IPS-18c (cell line): ENCODE data around the gene MEX3D.
A peak's percentile ranks its signal among the peaks of the same experiment; 100 is the strongest.
"Not testable (repeated sequence)": the region's sequence is repeated elsewhere in the genome, so short reads cannot be mapped to it uniquely, and the experiment has no call there.

Experiments
- H3K4me3 ChIP-seq: 2 replicates; pipeline ENCODE4 v1.7.0; 2013; ENCODE audit warnings: low read depth, mild to moderate bottlenecking, low read length, moderate library complexity; ENCODE audit not compliant: insufficient read depth
- H3K9me3 ChIP-seq: one replicate; pipeline ENCODE4 v1.6.1; 2013; ENCODE audit warnings: mild to moderate bottlenecking, low read length, moderate library complexity; ENCODE audit not compliant: control insufficient read depth, insufficient read depth

Gene MEX3D

DNA sequence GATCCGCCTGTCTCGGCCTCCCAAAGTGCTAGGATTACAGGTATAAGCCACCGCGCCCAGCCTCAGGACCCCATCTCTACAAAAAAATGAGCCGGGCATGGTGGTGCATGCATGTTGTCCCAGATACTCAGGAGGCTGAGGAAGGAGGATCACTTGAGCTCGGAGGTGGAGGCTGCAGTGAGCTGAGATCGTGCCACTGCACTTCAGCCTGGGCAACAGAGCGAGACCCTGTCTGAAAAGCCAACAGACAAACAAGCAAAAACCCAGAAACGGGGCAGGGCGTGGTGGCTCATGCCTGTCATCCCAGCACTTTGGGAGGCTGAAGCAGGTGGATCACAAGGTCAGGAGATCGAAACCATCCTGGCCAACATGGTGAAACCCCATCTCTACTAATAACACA, 37.3 kb downstream of the MEX3D start:
- H3K4me3 ChIP-seq, H3K9me3 ChIP-seq: not testable (repeated sequence)

DNA sequence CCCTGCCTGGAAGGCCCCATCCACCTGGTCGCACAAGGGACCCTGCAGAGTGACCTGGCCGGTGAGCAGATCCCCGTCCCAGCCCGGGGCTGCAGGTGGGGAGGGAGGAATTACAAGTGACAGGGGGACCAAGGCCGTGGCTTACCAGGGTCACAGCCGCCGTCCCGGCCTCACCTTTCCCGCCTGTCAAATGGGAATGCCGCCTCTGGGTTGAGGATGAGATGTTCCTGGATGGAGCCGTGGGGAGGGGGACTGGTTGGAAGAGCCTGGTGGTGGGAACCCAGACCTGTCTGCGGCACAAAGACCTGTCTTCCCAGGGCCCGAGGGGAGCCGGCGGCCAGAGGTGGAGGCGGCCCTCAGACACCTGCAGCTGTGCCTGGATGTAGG, 38.7 kb downstream of the MEX3D start:
- Histone ChIP-seq H3K4me3 (no peak overlapping the region), H3K9me3 (no peaks in the 10 kb centered on the region)

DNA sequence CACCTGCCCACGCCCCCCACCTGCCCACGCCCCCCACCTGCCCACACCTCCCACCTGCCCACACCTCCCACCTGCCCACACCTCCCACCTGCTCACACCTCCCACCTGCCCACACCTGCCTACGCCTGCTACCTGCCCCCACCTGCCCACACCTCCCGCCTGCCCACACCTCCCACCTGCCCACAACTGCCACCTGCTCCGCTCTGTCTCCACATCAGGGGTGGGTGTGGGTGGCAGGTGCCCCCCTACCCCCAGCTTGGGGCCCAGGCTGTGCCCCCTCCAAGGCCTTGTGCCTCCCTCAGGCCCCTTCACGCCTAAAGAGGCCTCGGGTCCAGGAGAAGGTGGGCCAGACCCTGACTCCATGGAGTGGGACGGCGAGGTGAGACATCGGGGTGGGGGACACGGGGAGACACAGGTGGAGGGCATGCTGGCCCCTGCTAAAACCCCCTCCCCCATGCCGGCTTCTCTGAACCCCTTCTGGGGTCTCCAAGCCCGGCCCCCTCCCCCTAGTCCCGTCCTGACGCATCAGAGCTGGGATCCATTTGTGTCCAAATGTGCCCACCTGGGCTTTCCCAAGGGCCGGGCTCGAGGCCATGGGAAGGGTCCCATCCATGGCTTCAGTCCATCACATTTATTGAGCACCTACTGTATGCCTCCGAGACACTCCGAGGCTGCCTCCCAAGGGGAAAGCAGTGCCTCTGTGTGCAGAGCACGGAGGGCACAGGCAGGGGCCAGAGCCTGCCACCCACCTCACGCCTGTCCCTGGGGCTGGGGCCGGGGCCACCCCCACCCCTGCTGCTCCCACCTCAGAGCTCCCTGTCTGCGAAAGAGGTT, 39.3 kb downstream of the MEX3D start:
- Histone ChIP-seq H3K9me3 (no peaks in the 10 kb centered on the region), H3K4me3 (no peak overlapping the region)

DNA sequence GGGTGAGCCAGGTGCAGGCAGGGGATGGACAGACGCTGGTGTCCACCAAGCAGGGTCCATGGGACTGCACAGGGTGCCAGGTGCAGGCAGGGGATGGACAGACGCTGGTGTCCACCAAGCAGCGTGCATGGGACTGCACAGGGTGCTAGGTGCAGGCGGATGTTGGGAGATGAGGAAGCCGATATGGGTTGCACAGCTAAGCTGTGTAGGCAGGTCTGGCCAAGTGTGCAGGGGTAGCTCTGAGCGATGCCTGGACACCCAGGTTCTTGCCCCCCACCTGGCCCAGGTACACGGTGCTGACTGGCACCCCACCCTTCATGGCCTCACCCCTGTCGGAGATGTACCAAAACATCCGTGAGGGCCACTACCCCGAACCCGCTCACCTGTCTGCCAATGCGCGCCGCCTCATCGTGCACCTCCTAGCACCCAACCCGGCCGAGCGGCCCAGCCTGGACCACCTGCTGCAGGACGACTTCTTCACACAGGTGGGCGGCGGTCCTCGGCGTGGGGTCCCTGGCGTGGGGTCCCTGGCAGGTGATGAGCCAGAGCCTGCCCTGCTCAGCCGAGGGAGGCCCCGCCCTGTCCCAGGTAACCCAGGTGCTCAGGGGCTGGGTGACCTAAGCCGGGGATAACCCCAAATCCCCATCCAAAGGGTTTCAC, 40.3 kb downstream of the MEX3D start:
- no peak overlapping the region for H3K4me3 ChIP-seq
- H3K9me3 ChIP-seq, result no peaks in the 10 kb centered on the region

DNA sequence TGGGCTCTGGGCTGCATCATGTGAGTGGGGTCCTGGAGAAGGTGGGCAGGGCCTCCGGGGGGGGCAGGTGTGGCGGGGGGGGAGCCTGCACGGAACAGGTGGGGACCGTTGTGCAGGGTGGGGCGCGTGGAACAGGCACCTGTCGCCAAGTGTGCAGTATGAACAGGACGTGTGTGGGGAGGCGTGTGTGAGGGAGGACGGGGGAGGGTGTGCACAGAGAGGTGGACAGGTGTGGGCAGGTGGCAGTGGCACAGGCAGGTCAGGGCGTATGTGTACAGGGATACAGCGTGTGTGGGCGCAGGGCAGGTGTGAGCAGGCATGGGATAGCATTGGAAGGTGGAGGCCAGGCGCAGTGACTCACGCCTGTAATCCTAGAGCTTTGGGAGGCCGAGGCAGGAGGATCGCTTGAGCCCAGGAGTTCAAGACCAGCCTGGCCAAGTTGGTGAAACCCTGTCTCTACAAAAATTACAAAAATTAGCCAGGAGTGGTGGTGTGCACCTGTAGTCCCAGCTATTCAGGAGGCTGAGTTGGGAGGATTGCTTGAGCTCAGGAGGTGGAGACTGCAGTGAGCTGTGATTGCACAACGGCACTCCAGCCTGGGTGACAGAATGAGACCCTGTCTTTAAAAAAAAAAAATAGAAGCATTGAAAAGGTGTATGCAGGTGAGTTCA, 41.0 kb downstream of the MEX3D start:
- Histone ChIP-seq H3K4me3 (no peak overlapping the region), H3K9me3 (no peaks in the 10 kb centered on the region)

DNA sequence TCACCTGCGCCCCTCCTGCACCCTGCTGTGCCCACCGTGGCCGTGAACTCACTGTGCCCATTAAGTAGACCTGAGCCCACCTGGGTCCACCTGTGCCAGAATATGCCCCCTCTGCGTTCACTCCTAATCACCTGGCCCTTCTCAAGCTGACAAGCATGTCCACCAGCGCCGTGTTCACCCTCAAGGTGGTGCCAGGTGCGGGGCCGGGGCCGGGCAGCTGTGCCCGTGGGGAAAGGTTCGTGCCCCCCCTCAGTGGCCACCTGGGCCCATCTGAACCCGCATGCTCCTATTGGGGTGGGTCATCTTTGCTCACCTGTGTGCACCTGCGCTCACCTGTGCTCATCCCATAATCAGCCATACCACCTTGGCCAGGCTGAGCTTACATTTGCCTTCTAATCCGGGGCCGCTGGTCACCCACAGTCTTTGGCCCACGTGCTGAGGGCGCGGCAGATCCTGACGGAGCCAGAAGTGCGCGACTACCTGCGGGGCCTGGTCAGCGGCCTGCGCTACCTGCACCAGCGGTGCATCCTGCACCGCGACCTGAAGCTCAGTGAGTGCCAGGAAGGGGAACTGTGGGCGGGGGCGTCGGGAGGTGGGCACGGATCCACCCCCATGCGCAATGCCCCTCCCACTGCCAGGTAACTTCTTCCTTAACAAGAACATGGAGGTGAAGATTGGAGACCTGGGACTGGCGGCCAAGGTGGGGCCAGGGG, 41.9 kb downstream of the MEX3D start:
- Histone ChIP-seq H3K9me3 (no peaks in the 10 kb centered on the region), H3K4me3 (no peak overlapping the region)

DNA sequence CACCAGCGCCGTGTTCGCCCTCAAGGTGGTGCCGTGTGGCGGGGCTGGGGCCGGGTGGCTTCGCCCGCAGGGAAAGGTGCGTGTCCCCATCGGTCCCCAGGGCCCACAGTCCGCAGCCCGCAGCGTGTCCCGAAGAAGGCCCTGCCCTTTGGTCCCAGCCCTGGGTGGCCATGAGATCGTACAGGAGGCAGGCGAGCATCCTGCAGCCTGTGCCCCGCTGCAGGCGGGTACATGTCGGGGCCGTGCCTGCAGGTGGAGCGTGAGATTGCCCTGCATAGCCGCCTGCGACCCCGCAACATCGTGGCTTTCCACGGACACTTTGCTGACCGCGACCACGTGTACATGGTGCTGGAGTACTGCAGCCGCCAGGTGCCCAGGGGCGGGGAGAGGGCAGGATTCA, 42.8 kb downstream of the MEX3D start:
- Histone ChIP-seq H3K9me3 (no peaks in the 10 kb centered on the region), H3K4me3 (no peak overlapping the region)

DNA sequence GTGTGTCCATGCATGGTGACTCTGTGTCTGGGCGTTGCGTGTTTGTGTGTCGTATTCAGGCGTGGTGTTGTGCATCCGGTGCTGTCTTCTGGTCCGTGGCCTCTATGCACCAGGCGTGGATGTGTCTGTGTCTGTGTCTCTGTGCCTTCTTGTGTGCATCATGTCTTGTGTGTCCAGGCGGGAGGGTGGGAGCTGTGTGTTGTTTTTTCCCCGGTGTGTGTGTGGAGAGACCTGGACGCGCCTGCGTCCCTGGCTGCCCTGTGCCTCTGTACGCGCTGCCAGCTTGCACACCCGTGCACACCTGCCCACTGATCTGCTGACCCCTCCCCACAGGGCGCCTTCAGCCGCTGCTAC, 43.2 kb downstream of the MEX3D start:
- H3K4me3 ChIP-seq, result no peak overlapping the region
- no peaks in the 10 kb centered on the region for H3K9me3 ChIP-seq

DNA sequence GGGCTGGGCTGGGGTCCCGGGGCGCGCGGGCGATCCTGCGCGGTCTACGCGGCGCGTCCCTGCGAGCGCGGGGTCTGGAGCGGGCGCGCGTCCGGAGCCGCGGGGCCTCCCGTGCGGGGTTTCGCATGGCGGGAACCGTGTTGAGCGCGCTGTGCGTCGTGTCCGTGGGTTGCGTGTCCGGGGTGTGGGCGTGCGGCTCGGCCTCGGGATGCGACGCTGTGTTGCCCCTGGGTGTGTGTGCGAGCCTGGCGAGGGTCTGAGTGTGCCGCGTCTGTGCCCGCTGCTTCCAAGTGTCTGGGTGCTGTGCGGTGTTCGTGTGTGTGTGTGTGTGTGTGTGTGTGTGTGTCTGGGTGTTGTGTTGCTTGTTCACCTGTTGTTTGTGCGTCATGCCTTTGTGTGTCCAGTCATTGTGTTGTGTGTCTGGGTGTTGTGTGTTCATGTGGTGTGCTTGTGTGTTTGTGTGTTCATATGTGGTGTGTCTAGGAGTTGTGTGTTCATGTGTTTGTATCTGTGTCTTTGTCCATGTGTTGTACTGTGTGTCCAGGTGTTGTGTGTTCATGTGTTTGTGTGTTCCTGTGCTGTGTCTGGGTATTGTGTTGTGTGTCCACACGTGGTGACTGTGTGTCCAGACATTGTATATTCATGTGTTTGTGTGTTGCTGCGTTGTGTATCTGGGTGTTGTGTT, 43.7 kb downstream of the MEX3D start:
- Histone ChIP-seq H3K4me3 (peak overlapping the region; percentile 36), H3K9me3 (no peaks in the 10 kb centered on the region)

DNA sequence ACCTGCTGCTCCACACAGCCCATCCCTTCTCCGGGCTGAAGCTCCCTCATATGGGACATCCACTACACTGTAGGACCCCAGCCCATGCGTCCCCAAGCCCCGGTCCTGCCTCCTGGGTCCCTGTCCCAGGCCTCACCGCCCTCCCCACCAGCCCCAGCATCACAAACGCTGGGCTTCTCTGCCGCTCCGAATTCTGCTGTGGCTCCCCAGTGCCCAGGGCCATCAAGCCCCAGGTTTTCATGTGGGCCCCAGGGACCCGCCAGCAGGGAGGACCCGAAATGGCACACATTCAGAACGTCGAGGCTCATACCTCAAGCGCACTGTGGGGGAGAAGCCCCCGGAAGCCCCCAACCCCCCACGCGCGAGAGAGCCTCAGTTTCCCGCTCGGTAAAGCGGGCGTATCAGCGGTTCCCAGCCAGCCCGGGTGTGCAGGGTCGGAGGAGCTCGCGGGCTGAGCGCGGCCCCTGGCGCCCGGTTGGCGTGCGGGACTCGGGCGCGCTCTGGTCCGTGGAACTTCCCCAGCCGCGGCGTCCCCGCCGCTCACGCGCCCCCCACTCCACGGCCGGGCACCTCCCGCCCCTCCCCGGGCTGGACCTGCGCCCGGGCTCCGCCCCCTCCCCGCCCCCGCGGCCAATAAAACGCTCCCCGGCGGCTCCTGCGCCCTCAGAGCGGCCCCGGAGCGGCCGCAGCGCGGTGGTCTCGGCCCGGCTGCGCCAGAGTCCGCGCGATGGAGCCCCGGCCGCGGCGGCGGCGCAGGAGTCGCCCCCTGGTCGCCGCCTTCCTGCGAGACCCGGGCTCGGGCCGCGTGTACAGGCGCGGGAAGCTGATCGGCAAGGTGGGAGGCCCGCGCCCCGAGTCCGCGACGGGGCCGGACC, 44.5 kb downstream of the MEX3D start, which contains the start of gene PLK5:
Gene PLK5, plus strand, starts transcription at position 666 of the 875 bp plus-strand sequence. CDS start 2,920 bp downstream, outside the sequence.
- peak within 1 kb of the TSS; percentile 36 for H3K4me3 ChIP-seq
- H3K9me3 ChIP-seq, result no peaks in the 10 kb centered on the region

DNA sequence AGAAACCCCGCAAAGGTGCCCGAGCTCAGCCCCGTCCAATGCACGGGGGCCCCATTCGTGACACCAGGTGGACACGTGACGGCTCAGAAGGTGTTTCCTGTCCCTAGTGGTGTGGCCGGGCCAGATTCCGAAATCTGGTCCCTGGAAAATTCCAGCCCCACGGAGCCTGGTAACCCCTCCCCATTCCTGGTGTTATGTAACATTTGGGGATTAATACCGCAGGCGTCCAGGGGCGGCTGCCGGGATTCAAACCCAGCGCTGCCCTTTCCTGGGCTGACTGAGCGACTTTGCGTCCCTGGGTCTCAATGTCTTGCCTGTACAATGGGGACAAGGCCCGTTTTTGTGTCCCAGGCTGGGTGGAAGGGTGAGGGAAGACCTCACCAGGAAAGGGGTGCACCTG, 45.3 kb downstream of the MEX3D start:
- no peak overlapping the region for H3K4me3 ChIP-seq
- no peaks in the 10 kb centered on the region for H3K9me3 ChIP-seq

DNA sequence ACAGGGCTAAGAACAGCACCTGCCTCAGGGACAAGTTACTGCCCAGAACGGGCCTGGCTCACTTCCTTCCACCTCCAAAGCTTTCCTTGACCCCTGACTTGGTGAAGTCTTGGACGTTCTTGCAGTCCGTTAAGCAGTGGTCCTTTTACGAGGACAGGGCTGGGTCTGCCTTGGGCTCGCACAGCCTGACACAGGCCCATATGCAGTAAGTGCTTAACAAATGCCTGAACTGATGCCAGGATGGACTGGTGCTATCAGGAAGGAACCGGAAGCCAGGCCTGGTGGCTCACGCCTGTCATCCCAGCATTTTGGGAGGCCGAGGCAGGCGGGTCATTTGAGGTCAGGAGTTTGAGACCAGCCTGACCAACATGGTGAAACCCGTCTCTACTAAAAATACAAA, 46.1 kb downstream of the MEX3D start:
- H3K9me3 ChIP-seq, result no peaks in the 10 kb centered on the region
- no peak overlapping the region for H3K4me3 ChIP-seq

DNA sequence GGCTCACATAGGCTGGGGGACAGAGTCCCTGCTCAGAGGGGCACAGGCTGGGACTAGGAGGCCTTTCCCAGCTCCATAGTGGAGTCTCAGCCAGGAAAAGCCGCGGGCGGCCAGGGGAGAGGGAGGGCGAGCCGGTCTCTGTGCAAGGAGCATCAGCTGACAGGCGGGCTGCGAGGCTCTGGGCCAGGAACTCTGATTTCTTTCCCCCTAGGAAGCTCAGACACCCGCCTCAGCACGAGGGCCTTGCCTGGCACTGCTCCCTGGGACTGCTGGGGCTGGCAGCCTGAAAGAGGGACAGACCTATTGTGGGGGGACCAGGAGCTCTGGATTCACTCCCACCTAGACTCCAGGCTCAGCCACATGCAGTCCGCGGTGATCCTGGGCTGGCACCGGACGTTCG, 46.5 kb downstream of the MEX3D start:
- Histone ChIP-seq H3K4me3 (no peak overlapping the region), H3K9me3 (no peaks in the 10 kb centered on the region)

DNA sequence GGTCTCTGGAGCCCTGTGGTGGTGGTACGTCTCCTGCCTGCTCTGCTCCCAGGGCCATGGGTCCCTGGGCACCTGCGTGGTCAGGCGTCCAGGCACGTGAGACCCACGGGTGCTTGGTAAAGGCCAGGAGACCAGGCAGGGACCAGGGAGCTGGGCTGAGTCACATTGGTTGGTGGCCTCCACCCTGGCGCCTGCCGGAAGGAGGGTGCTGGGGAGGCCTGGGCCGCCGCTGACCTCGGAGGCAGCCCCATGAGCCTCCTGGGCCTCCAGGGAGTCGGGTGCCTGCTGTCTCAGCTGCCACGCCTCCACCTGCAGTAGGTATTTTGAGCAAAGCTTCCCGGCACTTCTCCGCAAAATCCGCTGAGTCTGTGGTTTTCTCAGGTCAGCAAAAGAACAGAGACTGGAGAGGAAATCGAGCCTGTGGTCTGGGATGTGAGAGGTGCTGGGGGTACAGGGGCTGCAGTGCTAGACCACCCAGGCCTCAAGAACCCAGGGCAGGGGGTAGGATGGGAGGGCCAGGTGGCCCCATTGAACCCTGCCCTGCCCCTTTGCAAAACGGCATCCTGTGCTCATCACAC, 47.8 kb downstream of the MEX3D start:
- no peak overlapping the region for H3K4me3 ChIP-seq
- no peaks in the 10 kb centered on the region for H3K9me3 ChIP-seq

DNA sequence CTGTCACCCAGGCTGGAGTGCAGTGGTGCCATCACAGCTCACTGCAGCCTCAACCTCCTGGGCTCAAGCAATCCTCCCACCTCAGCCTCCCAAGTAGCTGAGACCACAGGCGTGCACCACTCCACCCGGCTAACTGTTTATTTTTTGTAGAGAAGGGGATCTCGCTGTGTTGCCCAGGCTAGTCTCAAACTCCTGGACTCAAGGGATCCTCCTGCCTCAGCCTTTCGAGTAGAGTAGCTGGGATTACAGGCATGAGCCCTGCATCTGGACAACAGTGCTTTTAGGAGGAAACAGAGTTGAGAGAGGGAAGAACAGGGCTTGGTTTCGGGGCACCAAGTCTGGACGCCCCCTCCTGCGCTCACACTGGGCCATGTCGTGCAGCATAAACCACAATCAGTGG, 48.3 kb downstream of the MEX3D start:
- not testable (repeated sequence) for H3K9me3 ChIP-seq

DNA sequence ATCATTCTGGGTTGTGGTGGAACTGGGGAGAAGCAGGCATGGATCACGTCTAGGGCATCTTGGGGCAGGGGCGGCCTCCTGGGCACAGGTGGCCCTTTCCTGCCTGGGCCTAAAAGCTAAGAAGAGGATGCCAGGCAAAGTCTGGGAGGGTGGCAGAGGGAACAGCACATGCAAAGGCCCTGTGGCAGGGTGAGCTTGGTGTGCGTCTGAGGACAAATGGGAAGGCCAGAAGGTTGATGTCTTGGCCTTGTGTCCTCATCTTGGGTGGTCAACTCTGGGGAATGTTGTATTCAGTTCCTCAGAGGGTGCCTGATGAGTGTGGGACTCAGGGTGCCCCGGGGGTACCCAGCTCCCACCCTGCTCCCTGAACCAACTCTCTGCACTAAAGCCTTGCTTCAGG, 49.7 kb downstream of the MEX3D start:
- H3K9me3 ChIP-seq, result no peaks in the 10 kb centered on the region

More for the DNA sequence above, 48.3 kb downstream of the MEX3D start:
- H3K4me3 ChIP-seq, result not testable (repeated sequence)

More for the DNA sequence above, 49.7 kb downstream of the MEX3D start:
- H3K4me3 ChIP-seq, result no peak overlapping the region; the same call in 1 of the 2 replicates
